Subcutaneous adipose tissue (tissue), 4 donors: ENCODE data around the gene TMEM184B. TPM values are rescaled to one million over a fixed set of nuclear protein-coding genes. Genes with fewer than 3 reads are reported as not detected.

Source experiments
- total RNA-seq, 4 donors: library from RNA; depleted of rRNA; stranded (reverse); fragments of >200 nt; gene quantifications; one replicate each; pipeline ENCODE4 v1.1.0, GENCODE V29; 2016
- TF ChIP-seq, protein P1 (sequence below): fragments of 450-650 bp; IDR thresholded peaks from one replicate; pipeline ENCODE4 v1.5.1; 2016; ENCODE audit warnings: low read depth, mild to moderate bottlenecking, control low read depth, antibody characterized with exemption, moderate library complexity

Gene TMEM184B
- total RNA-seq, 4 donors from 2014 or later, result 23.6 to 105 (median 41.4) TPM

GRCh38 chr22:38303974-38304373 lies 31.2 kb upstream of the TMEM184B start:
- TF ChIP-seq, protein P1, sequence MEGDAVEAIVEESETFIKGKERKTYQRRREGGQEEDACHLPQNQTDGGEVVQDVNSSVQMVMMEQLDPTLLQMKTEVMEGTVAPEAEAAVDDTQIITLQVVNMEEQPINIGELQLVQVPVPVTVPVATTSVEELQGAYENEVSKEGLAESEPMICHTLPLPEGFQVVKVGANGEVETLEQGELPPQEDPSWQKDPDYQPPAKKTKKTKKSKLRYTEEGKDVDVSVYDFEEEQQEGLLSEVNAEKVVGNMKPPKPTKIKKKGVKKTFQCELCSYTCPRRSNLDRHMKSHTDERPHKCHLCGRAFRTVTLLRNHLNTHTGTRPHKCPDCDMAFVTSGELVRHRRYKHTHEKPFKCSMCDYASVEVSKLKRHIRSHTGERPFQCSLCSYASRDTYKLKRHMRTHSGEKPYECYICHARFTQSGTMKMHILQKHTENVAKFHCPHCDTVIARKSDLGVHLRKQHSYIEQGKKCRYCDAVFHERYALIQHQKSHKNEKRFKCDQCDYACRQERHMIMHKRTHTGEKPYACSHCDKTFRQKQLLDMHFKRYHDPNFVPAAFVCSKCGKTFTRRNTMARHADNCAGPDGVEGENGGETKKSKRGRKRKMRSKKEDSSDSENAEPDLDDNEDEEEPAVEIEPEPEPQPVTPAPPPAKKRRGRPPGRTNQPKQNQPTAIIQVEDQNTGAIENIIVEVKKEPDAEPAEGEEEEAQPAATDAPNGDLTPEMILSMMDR, result no peak

DNA sequence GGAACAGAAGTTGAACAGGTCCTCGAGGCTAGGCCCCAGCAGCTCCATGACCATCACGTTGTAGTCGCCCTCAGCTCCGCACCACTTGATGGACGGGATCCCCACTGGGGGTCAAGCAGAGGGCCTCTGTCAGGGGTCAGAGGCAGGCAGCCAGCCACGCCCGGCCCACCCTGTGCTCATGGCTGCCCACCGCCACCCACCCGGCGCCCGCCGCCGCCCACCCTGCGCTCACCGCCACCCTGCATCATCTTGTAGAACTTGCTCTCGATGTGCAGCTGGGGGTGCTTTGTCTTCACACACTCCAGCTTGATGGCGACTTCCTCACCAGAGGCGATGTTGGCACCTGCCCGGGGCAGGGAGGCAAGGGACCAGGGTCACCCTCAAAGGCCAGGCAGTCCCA lies 30.1 kb upstream of the TMEM184B start:
- TF ChIP-seq, protein P1, result no peak

DNA sequence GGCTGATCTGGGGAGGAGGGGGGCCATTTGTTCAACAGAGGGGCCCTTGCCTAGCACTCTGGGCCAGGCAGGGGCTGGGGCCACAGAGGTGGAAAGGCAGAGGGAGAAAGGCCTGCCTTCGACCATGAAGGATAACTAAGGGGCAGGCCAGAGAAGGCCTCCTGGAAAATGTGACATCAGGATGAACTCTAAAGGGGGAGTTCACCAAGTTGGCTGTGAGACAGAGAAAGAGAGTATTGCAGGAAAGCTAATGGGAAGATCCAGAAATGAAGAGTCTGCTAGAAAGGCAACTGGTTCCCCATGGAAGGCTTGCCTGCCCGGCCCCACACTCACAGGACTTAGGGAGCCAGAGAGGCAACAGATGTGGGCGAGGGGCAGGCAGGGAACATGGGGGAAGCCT lies 28.1 kb upstream of the TMEM184B start:
- TF ChIP-seq, protein P1, result no peak

- TF ChIP-seq, protein P1, result no peak
Observed at GRCh38 chr22:38300197-38300945, 27.6 kb upstream of the TMEM184B start.

DNA sequence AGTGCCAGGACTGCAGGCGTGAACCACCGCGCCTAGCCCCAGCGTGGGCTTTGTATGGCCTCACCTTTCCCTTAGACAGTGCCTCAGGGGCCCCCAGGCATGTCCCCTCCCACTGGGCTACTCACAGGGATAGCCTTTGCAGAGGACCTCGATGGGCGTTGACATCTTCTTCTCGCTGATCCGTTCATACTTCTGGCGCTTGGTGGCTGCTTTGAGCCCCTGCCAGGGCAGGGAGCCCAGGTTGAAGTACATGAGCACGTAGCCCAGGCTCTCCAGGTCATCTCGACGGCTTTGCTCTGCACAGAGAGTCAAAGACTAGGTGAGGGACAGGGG lies 26.9 kb upstream of the TMEM184B start:
- TF ChIP-seq, protein P1, result no peak

- TF ChIP-seq, protein P1, result no peak
Observed at GRCh38 chr22:38298312-38299005, 25.6 kb upstream of the TMEM184B start.

DNA sequence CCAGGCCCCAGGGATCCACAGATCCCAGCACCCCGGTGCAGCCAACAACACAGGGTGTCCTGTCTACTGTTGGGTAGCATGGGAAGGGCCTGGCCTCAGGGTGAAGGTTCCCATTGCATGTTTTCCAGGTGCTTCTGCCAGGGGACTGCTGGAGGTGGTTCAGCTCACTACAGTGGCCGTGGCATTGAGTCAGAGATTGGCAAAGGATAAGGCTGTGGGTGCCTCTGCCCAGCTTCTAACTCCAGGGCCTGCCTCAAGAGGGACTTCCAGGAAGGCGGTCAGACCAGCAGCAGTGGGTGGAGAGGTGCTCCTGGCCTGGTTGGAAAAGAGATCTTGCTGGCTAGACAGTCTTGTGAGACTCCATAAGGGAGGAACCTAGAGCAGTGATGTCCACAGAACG lies 23.6 kb upstream of the TMEM184B start:
- TF ChIP-seq, protein P1, result no peak
